Upper lobe of left lung (tissue), 6 donors: ENCODE data around the gene MAPK8IP3. TPM values are rescaled to one million over a fixed set of nuclear protein-coding genes. Genes with fewer than 3 reads are reported as not detected.
A peak's percentile ranks its signal among the peaks of the same experiment; 100 is the strongest.

ENCODE experiments used
- ATAC-seq, 2 donors: fragments of 200-7000 bp; cut with Tn5 transposase; one replicate each; pipeline ENCODE4 v1.9.1; 2022; ENCODE audit warnings: mild to moderate bottlenecking in 2 of 2, moderate library complexity in 2 of 2; ENCODE audit not compliant: low FRiP score in 2 of 2
- DNase-seq, 2 donors: peaks; one replicate each; pipeline ENCODE4 v3.0.0-alpha.2; 2019 to 2020
- H3K27ac ChIP-seq, 4 donors: fragments of 200-600 bp; sonication (generic); one replicate each; pipeline ENCODE4 v1.5.1; 2016 to 2019
- H3K27me3 ChIP-seq, 4 donors: fragments of 200-600 bp; sonication (generic); one replicate each; pipeline ENCODE4 v1.5.1; 2017 to 2019
- H3K36me3 ChIP-seq, 4 donors: fragments of 200-600 bp; sonication (generic); one replicate each; pipeline ENCODE4 v1.5.1; 2016 to 2019
- H3K4me1 ChIP-seq, 4 donors: fragments of 200-600 bp; sonication (generic); one replicate each; pipeline ENCODE4 v1.5.1; 2018 to 2019
- H3K4me3 ChIP-seq, 4 donors: fragments of 200-600 bp; sonication (generic); one replicate each; pipeline ENCODE4 v1.5.1; 2017 to 2019; ENCODE audit warnings: mild to moderate bottlenecking in 2 of 4, moderate library complexity in 1 of 4
- H3K9me3 ChIP-seq, 4 donors: fragments of 200-600 bp; sonication (generic); one replicate each; pipeline ENCODE4 v1.5.1; 2018 to 2019
- EP300 ChIP-seq, 4 donors: sonication (generic); formaldehyde crosslinking; IDR thresholded peaks; one replicate each; pipeline ENCODE4 v1.5.1; 2017; ENCODE audit warnings: antibody characterized with exemption in 4 of 4, control low read depth in 2 of 4
- POLR2A ChIP-seq, 4 donors: fragments of 450-650 bp; IDR thresholded peaks; one replicate each; pipeline ENCODE4 v1.5.1; 2016 to 2017; ENCODE audit warnings: antibody characterized with exemption in 4 of 4, mild to moderate bottlenecking in 2 of 4
- POLR2AphosphoS5 ChIP-seq, 2 donors: sonication (generic); formaldehyde crosslinking; IDR thresholded peaks; one replicate each; pipeline ENCODE4 v1.5.1; 2017; ENCODE audit warnings: antibody characterized with exemption in 2 of 2
- WGBS, 2 donors: methylation state at CpG; one replicate each; pipeline ENCODE4 v1.1.5; 2017 to 2018; 5-methylcytosine and 5-hydroxymethylcytosine counted together
- small RNA-seq, 4 donors: library from RNA; depleted of rRNA; stranded (forward); fragments of <200 nt; gene quantifications; one replicate each; pipeline ENCODE3, GENCODE V24; 2016
- total RNA-seq, 6 donors: library from RNA; depleted of rRNA in 4 of 6; stranded (reverse); fragments of >200 nt in 4 of 6; gene quantifications; one replicate each; pipeline versions ENCODE4 v1.1.0 to v1.2.1, GENCODE V29; 2016 to 2021
- TF ChIP-seq, protein P1 (sequence below), 6 experiments: fragments of 450-650 bp in 4 of 6; fragments of 200-600 bp in 2 of 6; sonication (generic) in 2 of 6; IDR thresholded peaks; one replicate each; pipeline ENCODE4 v1.5.1; 2016 to 2019; ENCODE audit warnings: antibody characterized with exemption in 6 of 6
- donor health status: DM: no; HTN: no; CAD: no; lungs with moderate emphysema.
- donor health status: DM: no; HTN: yes; CAD: no; lungs with severe emphysema.

MAPK8IP3 gene
- total RNA-seq, 6 donors from 2014 or later: 46.4 to 505 (median 71.9) TPM

DNA sequence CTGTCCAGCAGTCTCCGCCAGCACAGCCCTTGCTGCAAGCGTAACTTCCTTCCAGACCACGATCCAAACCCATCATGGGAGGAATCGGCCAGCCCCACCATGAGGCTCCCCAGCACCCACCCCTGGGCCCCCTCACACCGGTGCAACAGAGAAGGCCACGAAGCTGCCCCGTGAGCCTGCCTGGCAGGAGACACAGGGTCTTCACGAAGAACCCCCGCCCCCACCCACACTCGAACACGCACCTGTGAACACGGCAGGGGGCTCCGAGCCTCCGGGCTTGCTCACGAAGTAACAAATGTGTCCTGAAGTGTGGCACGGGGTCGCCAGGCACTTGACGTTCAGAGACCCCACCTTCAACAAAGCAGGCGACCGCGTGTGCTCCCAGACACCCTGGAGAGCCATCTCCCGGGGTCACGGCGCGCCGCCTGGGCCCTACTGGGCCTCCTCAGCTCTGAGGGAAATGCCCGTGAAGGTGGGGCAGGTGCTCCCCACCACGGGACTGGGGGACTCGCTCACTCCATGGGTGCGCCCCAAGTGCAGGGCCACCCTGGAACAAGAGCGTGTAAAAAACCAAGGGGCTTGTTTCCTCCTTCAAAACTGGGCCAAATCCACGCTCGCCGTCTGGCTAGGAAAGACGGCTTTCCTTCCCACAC is 113.0 kb downstream of the MAPK8IP3 start:
- Histone ChIP-seq H3K36me3 (peaks cover 25 to 83% (median 67%) of the 10 kb centered on the region in 4 donors), H3K4me1 (peaks cover 0 to 3% (median 0%) of the 10 kb centered on the region in 4 donors), H3K27ac (no peak overlapping the region), H3K27me3 (no peaks in the 10 kb centered on the region), H3K9me3 (no peaks in the 10 kb centered on the region), H3K4me3 (no peak overlapping the region)
- peak in 1 of 2 donors; percentile 75 for DNase-seq
- 90 to 93% methylated on average over 9 to 32 of the region's 35 CpGs for whole genome bisulfite sequencing, 2 donors
- TF ChIP-seq POLR2A (IDR thresholded peaks at IDR 0.05): no peak
- ATAC-seq: no peak

DNA sequence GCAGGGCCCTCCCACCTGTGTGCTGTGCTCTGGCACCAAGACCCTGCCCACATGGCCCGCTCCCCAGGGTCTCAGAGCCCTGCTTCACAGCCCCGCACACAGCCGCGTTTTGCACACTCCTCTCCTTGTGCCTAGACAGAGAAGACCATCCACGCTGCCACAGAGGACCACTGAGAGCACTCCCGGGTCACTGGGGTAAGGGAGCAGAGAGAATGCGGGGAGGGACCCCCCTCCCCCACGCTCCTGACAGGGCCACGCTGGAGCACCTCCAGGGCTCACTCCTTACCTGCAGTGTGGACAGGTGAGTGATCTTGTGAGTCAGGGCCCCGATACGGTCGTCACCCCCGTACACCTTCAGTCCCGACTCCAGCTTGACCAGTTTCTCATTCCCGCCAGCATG is 113.6 kb downstream of the MAPK8IP3 start:
- Histone ChIP-seq H3K4me1 (peaks cover under 1 to 9% (median 2%) of the 10 kb centered on the region in 4 donors), H3K27me3 (no peaks in the 10 kb centered on the region), H3K36me3 (peaks cover 25 to 82% (median 65%) of the 10 kb centered on the region in 4 donors), H3K4me3 (no peak overlapping the region), H3K27ac (no peak overlapping the region), H3K9me3 (no peaks in the 10 kb centered on the region)
- no peak for DNase-seq
- TF ChIP-seq, protein P1, sequence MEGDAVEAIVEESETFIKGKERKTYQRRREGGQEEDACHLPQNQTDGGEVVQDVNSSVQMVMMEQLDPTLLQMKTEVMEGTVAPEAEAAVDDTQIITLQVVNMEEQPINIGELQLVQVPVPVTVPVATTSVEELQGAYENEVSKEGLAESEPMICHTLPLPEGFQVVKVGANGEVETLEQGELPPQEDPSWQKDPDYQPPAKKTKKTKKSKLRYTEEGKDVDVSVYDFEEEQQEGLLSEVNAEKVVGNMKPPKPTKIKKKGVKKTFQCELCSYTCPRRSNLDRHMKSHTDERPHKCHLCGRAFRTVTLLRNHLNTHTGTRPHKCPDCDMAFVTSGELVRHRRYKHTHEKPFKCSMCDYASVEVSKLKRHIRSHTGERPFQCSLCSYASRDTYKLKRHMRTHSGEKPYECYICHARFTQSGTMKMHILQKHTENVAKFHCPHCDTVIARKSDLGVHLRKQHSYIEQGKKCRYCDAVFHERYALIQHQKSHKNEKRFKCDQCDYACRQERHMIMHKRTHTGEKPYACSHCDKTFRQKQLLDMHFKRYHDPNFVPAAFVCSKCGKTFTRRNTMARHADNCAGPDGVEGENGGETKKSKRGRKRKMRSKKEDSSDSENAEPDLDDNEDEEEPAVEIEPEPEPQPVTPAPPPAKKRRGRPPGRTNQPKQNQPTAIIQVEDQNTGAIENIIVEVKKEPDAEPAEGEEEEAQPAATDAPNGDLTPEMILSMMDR (IDR thresholded peaks at IDR 0.05): no peak
- no peak for TF ChIP-seq POLR2AphosphoS5 (IDR thresholded peaks at IDR 0.05)
- TF ChIP-seq EP300 (IDR thresholded peaks at IDR 0.05): no peak
- TF ChIP-seq POLR2A (IDR thresholded peaks at IDR 0.05): no peak
- 93 to 95% methylated on average over 12 to 15 of the region's 15 CpGs for WGBS, 2 donors
- ATAC-seq: no peak

Small RNAs within 50 kb of the gene (small RNA-seq; reads per million reads assigned to genes)
- 0.12 to 1.1 (median 0.47) reads per million in 4 donors for gene MIR3177

Other genes with a start within 250 kb of the MAPK8IP3 start
- gene CLCN7, start 231.2 kb upstream of the MAPK8IP3 start, total RNA-seq: 100 to 1,000 TPM in 4 of 6 donors, 10 to 100 TPM in 2; 78.0 to 463 (median 147) TPM
- under 1 TPM in 3 of 6 donors, not detected in 3; 0.30 to 0.34 (median 0.34) TPM for gene PTX4, start 217.3 kb upstream of the MAPK8IP3 start, total RNA-seq
- 100 to 1,000 TPM in 1 of 6 donors, 10 to 100 TPM in 5; 13.8 to 130 (median 41.5) TPM for gene TELO2, start 212.8 kb upstream of the MAPK8IP3 start, total RNA-seq
- gene TMEM204, start 172.5 kb upstream of the MAPK8IP3 start, total RNA-seq: 100 to 1,000 TPM in 1 of 6 donors, 10 to 100 TPM in 5; 31.4 to 112 (median 48.4) TPM
- 100 to 1,000 TPM in 1 of 6 donors, 10 to 100 TPM in 5; 32.1 to 152 (median 49.8) TPM for gene IFT140, start 94.1 kb upstream of the MAPK8IP3 start, total RNA-seq
- 10 to 100 TPM; 16.3 to 57.6 (median 20.6) TPM for gene CRAMP1, start 93.8 kb upstream of the MAPK8IP3 start, total RNA-seq
- 10 to 100 TPM; 15.8 to 60.5 (median 38.3) TPM for gene JPT2, start 27.9 kb upstream of the MAPK8IP3 start, total RNA-seq
- 100 to 1,000 TPM in 2 of 6 donors, 10 to 100 TPM in 4; 57.8 to 155 (median 78.9) TPM for gene NME3, start 65.3 kb downstream of the MAPK8IP3 start, total RNA-seq
- gene EME2, start 66.6 kb downstream of the MAPK8IP3 start, total RNA-seq: 10 to 100 TPM; 10.8 to 87.0 (median 21.5) TPM
- 10 to 100 TPM; 49.2 to 91.7 (median 69.8) TPM for gene MRPS34, start 66.9 kb downstream of the MAPK8IP3 start, total RNA-seq
- 100 to 1,000 TPM in 2 of 6 donors, 10 to 100 TPM in 4; 46.2 to 234 (median 64.4) TPM for gene SPSB3, start 76.4 kb downstream of the MAPK8IP3 start, total RNA-seq
- gene NUBP2, start 76.8 kb downstream of the MAPK8IP3 start, total RNA-seq: 10 to 100 TPM; 53.2 to 85.6 (median 60.5) TPM
- gene IGFALS, start 87.5 kb downstream of the MAPK8IP3 start, total RNA-seq: 10 to 100 TPM in 1 of 6 donors, 1 to 10 TPM in 5; 1.0 to 11.5 (median 3.1) TPM
- 100 to 1,000 TPM in 5 of 6 donors, 10 to 100 TPM in 1; 84.5 to 251 (median 122) TPM for gene HAGH, start 120.6 kb downstream of the MAPK8IP3 start, total RNA-seq
- 10 to 100 TPM; 22.1 to 42.1 (median 32.6) TPM for gene FAHD1, start 121.0 kb downstream of the MAPK8IP3 start, total RNA-seq
- under 1 TPM in 1 of 6 donors, not detected in 5; 0.54 TPM for gene MEIOB, start 166.0 kb downstream of the MAPK8IP3 start, total RNA-seq
- gene HS3ST6, start 212.2 kb downstream of the MAPK8IP3 start, total RNA-seq: 1 to 10 TPM in 2 of 6 donors, under 1 TPM in 2, not detected in 2; 0.44 to 4.0 (median 0.95) TPM
- 10 to 100 TPM; 18.2 to 45.3 (median 31.9) TPM for gene MSRB1, start 237.0 kb downstream of the MAPK8IP3 start, total RNA-seq
- not detected for gene RPL3L, start 248.5 kb downstream of the MAPK8IP3 start, total RNA-seq